H1 (cell line): ENCODE data around the gene ZNF639. TPM values are rescaled to one million over a fixed set of nuclear protein-coding genes. Genes with fewer than 3 reads are reported as not detected.

Experiments used
- CTCF ChIA-PET: fragments of 300-600 bp; sonication (Branson Sonifier 250); formaldehyde crosslinking; loops from one replicate; lab custom pipeline; 2021; ENCODE audit not compliant: partially characterized antibody; lab: Charles Lee
- POLR2A ChIA-PET: fragments of 300-600 bp; sonication (Branson Sonifier 250); formaldehyde crosslinking; loops from one replicate; lab custom pipeline; 2021; ENCODE audit warnings: inconsistent platforms; ENCODE audit not compliant: partially characterized antibody; lab: Charles Lee
- DNase-seq, 2 experiments: peaks; one replicate each; pipeline versions ENCODE4 v3.0.0 to v3.0.0-alpha.2; 2010 to 2022; ENCODE audit warnings: low spot score in 2 of 2, low read depth in 1 of 2, mixed read lengths in 1 of 2
- FAIRE-seq: peaks from 2 replicates; lab custom pipeline; 2011; peaks lifted over from hg19 to GRCh38; lab: Jason Lieb, UNC
- H2AFZ ChIP-seq: 2 replicates; pipeline ENCODE4 v1.8.1; 2012; ENCODE audit warnings: low read length, inconsistent platforms
- H2AK5ac ChIP-seq: 2 replicates; pipeline ENCODE4 v1.6.1; 2013; ENCODE audit warnings: low read depth, low read length
- H2BK120ac ChIP-seq: replicated peaks from 2 replicates; pipeline ENCODE3; 2013; ENCODE audit warnings: low read depth, low read length, inconsistent platforms
- H2BK12ac ChIP-seq: 2 replicates; pipeline ENCODE4 v1.6.1; 2013; ENCODE audit warnings: low read depth, low read length
- H2BK15ac ChIP-seq: 2 replicates; pipeline ENCODE4 v1.6.1; 2013; ENCODE audit warnings: low read length
- H2BK20ac ChIP-seq: 2 replicates; pipeline ENCODE4 v1.6.1; 2013; ENCODE audit warnings: low read length
- H2BK5ac ChIP-seq: 2 replicates; pipeline ENCODE4 v1.6.1; 2013; ENCODE audit warnings: low read depth, low read length
- H3K14ac ChIP-seq: 2 replicates; pipeline ENCODE4 v1.6.1; 2013; ENCODE audit warnings: inconsistent platforms; ENCODE audit not compliant: insufficient read length
- H3K18ac ChIP-seq: 2 replicates; pipeline ENCODE4 v1.6.1; 2013; ENCODE audit warnings: low read length; ENCODE audit errors: extremely low read depth
- H3K23ac ChIP-seq: 2 replicates; pipeline ENCODE4 v1.6.1; 2013; ENCODE audit warnings: inconsistent platforms; ENCODE audit not compliant: insufficient read length
- H3K23me2 ChIP-seq: 2 replicates; pipeline ENCODE4 v1.6.1; 2013; ENCODE audit warnings: low read depth, low read length
- H3K27ac ChIP-seq: 2 replicates; pipeline ENCODE4 v1.6.1; 2011; ENCODE audit warnings: low read depth, low read length, inconsistent platforms
- H3K27me3 ChIP-seq, 4 experiments: replicated peaks in 1 of 4; 1 replicate in 1 of 4; 2 replicates in 3 of 4; pipeline versions ENCODE4 v1.6.1 to v1.8.1; 2011 to 2013; ENCODE audit warnings: low read length in 3 of 4, mild to moderate bottlenecking in 3 of 4, inconsistent platforms in 2 of 4, mixed read lengths in 2 of 4, moderate library complexity in 1 of 4; ENCODE audit not compliant: control insufficient read depth in 3 of 4, insufficient read depth in 3 of 4; ENCODE audit errors: extremely low read depth in 1 of 4
- H3K36me3 ChIP-seq, 4 experiments: 2 replicates each; pipeline versions ENCODE4 v1.6.1 to v1.8.1; 2011 to 2013; ENCODE audit warnings: mild to moderate bottlenecking in 4 of 4, low read length in 3 of 4, moderate library complexity in 2 of 4, control low read depth in 1 of 4, inconsistent platforms in 1 of 4; ENCODE audit not compliant: insufficient read depth in 4 of 4, control insufficient read depth in 2 of 4
- H3K4ac ChIP-seq: replicated peaks from 2 replicates; pipeline ENCODE3; 2013; ENCODE audit warnings: low read length, low read depth, mixed read lengths, inconsistent platforms; ENCODE audit not compliant: insufficient read length
- H3K4me1 ChIP-seq, 4 experiments: replicated peaks in 1 of 4; 1 replicate in 1 of 4; 2 replicates in 3 of 4; pipeline versions ENCODE4 v1.6.1 to v1.8.1; 2011 to 2013; ENCODE audit warnings: low read length in 3 of 4, inconsistent platforms in 2 of 4, mixed read lengths in 1 of 4; ENCODE audit not compliant: insufficient read depth in 4 of 4, control insufficient read depth in 3 of 4
- H3K4me2 ChIP-seq, 2 experiments: 2 replicates each; pipeline versions ENCODE4 v1.6.1 to v1.8.1; 2011 to 2013; ENCODE audit warnings: low read depth in 2 of 2, low read length in 2 of 2, control low read depth in 1 of 2, inconsistent platforms in 1 of 2, mild to moderate bottlenecking in 1 of 2; ENCODE audit not compliant: insufficient read depth in 1 of 2
- H3K4me3 ChIP-seq, 4 experiments: fragments of 200-600, 300-600 bp in 1 of 4; sonication (generic), shearing (Covaris generic), sonication (Bioruptor Twin) in 1 of 4; 2 replicates each; pipeline versions ENCODE4 v1.5.1 to v1.8.1; 2011 to 2016; ENCODE audit warnings: low read length in 4 of 4, low read depth in 3 of 4, control low read depth in 2 of 4, inconsistent platforms in 2 of 4, mild to moderate bottlenecking in 2 of 4, mixed read lengths in 1 of 4, moderate library complexity in 1 of 4; ENCODE audit not compliant: insufficient read depth in 2 of 4; ENCODE audit errors: extremely low read depth in 1 of 4
- H3K56ac ChIP-seq: replicated peaks from 2 replicates; pipeline ENCODE3; 2013; ENCODE audit warnings: low read depth, mild to moderate bottlenecking, mixed read lengths, low read length, inconsistent platforms; ENCODE audit not compliant: insufficient read length
- H3K79me1 ChIP-seq: 2 replicates; pipeline ENCODE4 v1.6.1; 2013; ENCODE audit warnings: low read depth, low read length, control low read depth
- H3K79me2 ChIP-seq, 2 experiments: 2 replicates each; pipeline versions ENCODE4 v1.6.1 to v1.8.1; 2012 to 2013; ENCODE audit warnings: low read length in 2 of 2, mild to moderate bottlenecking in 2 of 2, inconsistent platforms in 1 of 2; ENCODE audit not compliant: insufficient read depth in 2 of 2, control insufficient read depth in 1 of 2
- H3K9ac ChIP-seq, 4 experiments: replicated peaks in 1 of 4; 1 replicate in 1 of 4; 2 replicates in 3 of 4; pipeline versions ENCODE4 v1.6.1 to v1.8.1; 2011 to 2013; ENCODE audit warnings: low read depth in 3 of 4, low read length in 3 of 4, control low read depth in 2 of 4, mild to moderate bottlenecking in 2 of 4, moderate library complexity in 2 of 4, inconsistent platforms in 1 of 4; ENCODE audit errors: extremely low read depth in 1 of 4
- H3K9me3 ChIP-seq, 2 experiments: 2 replicates each; pipeline versions ENCODE4 v1.6.1 to v1.8.1; 2012 to 2013; ENCODE audit warnings: mild to moderate bottlenecking in 2 of 2, moderate library complexity in 2 of 2, control low read depth in 1 of 2, inconsistent platforms in 1 of 2, low read depth in 1 of 2, low read length in 1 of 2, mixed read lengths in 1 of 2; ENCODE audit not compliant: insufficient read depth in 2 of 2
- H4K20me1 ChIP-seq, 2 experiments: replicated peaks in 1 of 2; 2 replicates each; pipeline versions ENCODE3 to v1.8.1; 2011 to 2013; ENCODE audit warnings: inconsistent platforms in 2 of 2, low read length in 2 of 2, mild to moderate bottlenecking in 1 of 2; ENCODE audit not compliant: insufficient read depth in 2 of 2, control insufficient read depth in 1 of 2
- H4K5ac ChIP-seq: 2 replicates; pipeline ENCODE4 v1.6.1; 2013; ENCODE audit warnings: low read length, low read depth, mixed read lengths, inconsistent platforms; ENCODE audit not compliant: insufficient read length
- H4K8ac ChIP-seq: 2 replicates; pipeline ENCODE4 v1.8.0; 2013; ENCODE audit warnings: mild to moderate bottlenecking, moderate library complexity, low read length, inconsistent platforms; ENCODE audit not compliant: insufficient read depth; ENCODE audit errors: extremely low read depth
- H4K91ac ChIP-seq: replicated peaks from 2 replicates; pipeline ENCODE3; 2013; ENCODE audit warnings: low read length, mixed read lengths, inconsistent platforms; ENCODE audit not compliant: insufficient read length
- HDAC6 ChIP-seq: IDR thresholded peaks from one replicate; pipeline ENCODE4 v1.7.1; 2012; ENCODE audit warnings: low read depth, mild to moderate bottlenecking, inconsistent platforms, low read length, moderate library complexity
- POLR2A ChIP-seq, 2 experiments: IDR thresholded peaks; 1 replicate in 1 of 2; 2 replicates in 1 of 2; pipeline ENCODE4 v1.6.1; 2011; ENCODE audit warnings: low read depth in 2 of 2, low read length in 2 of 2, mild to moderate bottlenecking in 2 of 2; ENCODE audit errors: control extremely low read depth in 1 of 2
- SIN3A ChIP-seq, 2 experiments: IDR thresholded peaks in 1 of 2; conservative IDR thresholded peaks in 1 of 2; 2 replicates each; pipeline ENCODE4 v1.6.1; 2011 to 2012; ENCODE audit warnings: low read length in 2 of 2, improper control_type of control experiment in 1 of 2, low read depth in 1 of 2, mild to moderate bottlenecking in 1 of 2
- ZNF274 ChIP-seq: IDR thresholded peaks from 2 replicates; pipeline ENCODE4 v1.7.0; 2012; ENCODE audit warnings: low read length, borderline replicate concordance; ENCODE audit errors: extremely low read depth
- WGBS, 2 experiments: shearing (Covaris generic) in 1 of 2; methylation state at CpG; one replicate each; pipeline versions ENCODE4 v1.1.6 to v1.1.7; 2013 to 2015; ENCODE audit warnings: low lambda C conversion rate in 2 of 2, mixed read lengths in 2 of 2, inconsistent platforms in 1 of 2, low coverage in 1 of 2, missing lambda C conversion rate in 1 of 2; ENCODE audit not compliant: insufficient replicate concordance in 2 of 2, insufficient coverage in 1 of 2, insufficient read length in 1 of 2; ENCODE audit errors: extremely low coverage in 1 of 2, missing lambda C conversion rate in 1 of 2; 5-methylcytosine and 5-hydroxymethylcytosine counted together
- polyA plus RNA-seq, 7 experiments: library from polyadenylated mRNA; depleted of rRNA in 3 of 7; stranded (reverse) in 5 of 7; unstranded in 2 of 7; fragments of >200 nt in 5 of 7; fragments of 200-250 nt in 2 of 7; gene quantifications; 1 replicate in 5 of 7; 2 replicates in 1 of 7; 4 replicates in 1 of 7; pipeline versions ENCODE4 v1.2.1 to v1.2.3, GENCODE V29; 2011 to 2013; ENCODE audit warnings: missing spikeins in 2 of 7, mixed read lengths in 2 of 7
- total RNA-seq: library from RNA; stranded (reverse); fragmentation: NEBNext Ultra II Directional; extraction: Animal tissue kit (Norgen Biotek cat#: 25700); gene quantifications from 2 replicates; pipeline ENCODE4 v1.2.1, GENCODE V29; 2021

The ZNF639 gene
- total and polyA plus RNA-seq, 2 of the 8 experiments (the other 6 are each of a cell fraction or from before 2014, with no cell fraction given), result 9.1 to 41.4 TPM

GRCh38 chr3:179369621-179370020 lies 46.8 kb downstream of the ZNF639 start:
- Histone ChIP-seq H3K36me3 (peaks cover 0 to 14% (median under 1%) of the 10 kb centered on the region in 4 experiments; a peak in 4 of 8 replicates), H3K79me2 (no peaks in the 10 kb centered on the region), H3K79me1 (no peaks in the 10 kb centered on the region), H2BK20ac (no peak overlapping the region), H2BK120ac (no peak overlapping the region), H3K4me3 (no peak overlapping the region), H3K4me2 (no peak overlapping the region), H3K9ac (no peak overlapping the region), H2BK5ac (no peak overlapping the region), H4K20me1 (peaks cover 0 to 1% of the 10 kb centered on the region in 2 experiments), H3K4me1 (no peaks in the 10 kb centered on the region), H3K27me3 (no peaks in the 10 kb centered on the region), H3K4ac (no peak overlapping the region), H2AFZ (no peak overlapping the region), H4K5ac (no peak overlapping the region), H2BK15ac (no peak overlapping the region), H3K9me3 (no peaks in the 10 kb centered on the region), H3K27ac (no peak overlapping the region), H3K18ac (no peak overlapping the region), H2AK5ac (no peak overlapping the region), H4K8ac (no peak overlapping the region)
- CTCF ChIA-PET, result interaction anchor here (0.7 kb wide), 1 partner anchor 11 kb away, joined by 3 read pairs; no protein-coding TSS in a partner anchor
- POLR2A ChIA-PET, result interaction anchor here (1.2 kb wide), 1 partner anchor 216 kb away, joined by 3 read pairs; no protein-coding TSS in a partner anchor
- no peak for DNase-seq
- TF ChIP-seq ZNF274 (no peak), SIN3A (conservative IDR thresholded peaks at IDR 0.05 in 1 of 2, IDR thresholded peaks at IDR 0.05 in 1 of 2; ENCODE audit: low read depth in 1 of 2, low read length in 2 of 2) (no peak), HDAC6 (no peak), POLR2A (IDR thresholded peaks at IDR 0.05; ENCODE audit: control extremely low read depth in 1 of 2, low read depth in 2 of 2, low read length in 2 of 2) (no peak)
- TF ChIP-seq, all 59 proteins: peak for 0
- Histone ChIP-seq H3K56ac (no peak overlapping the region), H3K23me2 (no peaks in the 10 kb centered on the region), H3K23ac (no peak overlapping the region), H2BK12ac (no peak overlapping the region), H4K91ac (no peak overlapping the region), H3K14ac (no peak overlapping the region)
- no peak for FAIRE-seq
- 94% methylated on average over 1 of the region's 1 CpG; no CpG with 5 or more reads in 1 of the 2 experiments for WGBS, 2 experiments
